ENCODE data around the gene SOWAHD. TPM values are rescaled to one million over a fixed set of nuclear protein-coding genes. Genes with fewer than 3 reads are reported as not detected.
"Not testable (repeated sequence)": the region's sequence is repeated elsewhere in the genome, so short reads cannot be mapped to it uniquely, and the experiment has no call there.

SOWAHD gene
- total and polyA plus RNA-seq, 2 donors = 1.6 to 1.8 TPM

- Histone ChIP-seq H3K4me1 (ENCODE audit: control insufficient read depth in 2 of 2, insufficient read depth in 2 of 2, low read length in 2 of 2) (peaks cover 4 to 6% of the 10 kb centered on the region in 2 donors), H3K36me3 (ENCODE audit: control insufficient read depth in 2 of 2, insufficient read depth in 2 of 2, low read length in 1 of 2) (no peaks in the 10 kb centered on the region), H3K27me3 (ENCODE audit: control insufficient read depth in 2 of 2, insufficient read depth in 1 of 2, low read length in 1 of 2) (peaks cover 0 to 21% of the 10 kb centered on the region in 2 donors), H3K4me3 (ENCODE audit: low read length in 2 of 2) (no peak overlapping the region), H3K27ac (ENCODE audit: low read depth in 1 of 2, low read length in 1 of 2) (no peak overlapping the region), H3K9me3 (ENCODE audit: control insufficient read depth in 2 of 2, insufficient read depth in 1 of 2, low read length in 1 of 2) (peaks cover 0 to 5% of the 10 kb centered on the region in 2 donors)
- WGBS = 82% methylated on average over 7 of the region's 7 CpGs
- no peak for DNase-seq (ENCODE audit: low read depth in 6 of 9, low spot score in 9 of 9)
Measured at GRCh38 chrX:119763181-119763580, 4.8 kb downstream of the SOWAHD start.

- Histone ChIP-seq H3K4me1 (ENCODE audit: control insufficient read depth in 2 of 2, insufficient read depth in 2 of 2, low read length in 2 of 2) (peaks cover 4 to 5% of the 10 kb centered on the region in 2 donors), H3K4me3 (ENCODE audit: low read length in 2 of 2) (no peak overlapping the region), H3K9me3 (ENCODE audit: control insufficient read depth in 2 of 2, insufficient read depth in 1 of 2, low read length in 1 of 2) (peaks cover 0 to 5% of the 10 kb centered on the region in 2 donors), H3K27me3 (ENCODE audit: control insufficient read depth in 2 of 2, insufficient read depth in 1 of 2, low read length in 1 of 2) (peaks cover 0 to 14% of the 10 kb centered on the region in 2 donors), H3K27ac (ENCODE audit: low read depth in 1 of 2, low read length in 1 of 2) (no peak overlapping the region), H3K36me3 (ENCODE audit: control insufficient read depth in 2 of 2, insufficient read depth in 2 of 2, low read length in 1 of 2) (no peaks in the 10 kb centered on the region)
- DNase-seq (ENCODE audit: low read depth in 6 of 9, low spot score in 9 of 9) = no peak
- WGBS = 83% methylated on average over 6 of the region's 6 CpGs
Measured at GRCh38 chrX:119763836-119764387, 5.5 kb downstream of the SOWAHD start.

- not testable (repeated sequence) for H3K4me3 ChIP-seq (ENCODE audit: low read length in 2 of 2); H3K27ac ChIP-seq (ENCODE audit: low read depth in 1 of 2, low read length in 1 of 2); H3K36me3 ChIP-seq (ENCODE audit: control insufficient read depth in 2 of 2, insufficient read depth in 2 of 2, low read length in 1 of 2); H3K4me1 ChIP-seq (ENCODE audit: control insufficient read depth in 2 of 2, insufficient read depth in 2 of 2, low read length in 2 of 2); DNase-seq (ENCODE audit: low read depth in 6 of 9, low spot score in 9 of 9); H3K27me3 ChIP-seq (ENCODE audit: control insufficient read depth in 2 of 2, insufficient read depth in 1 of 2, low read length in 1 of 2); H3K9me3 ChIP-seq (ENCODE audit: control insufficient read depth in 2 of 2, insufficient read depth in 1 of 2, low read length in 1 of 2)
- 97% methylated on average over 11 of the region's 11 CpGs for WGBS
Measured at GRCh38 chrX:119768436-119768835, 10.0 kb downstream of the SOWAHD start.

- not testable (repeated sequence) for H3K4me3 ChIP-seq (ENCODE audit: low read length in 2 of 2); H3K27me3 ChIP-seq (ENCODE audit: control insufficient read depth in 2 of 2, insufficient read depth in 1 of 2, low read length in 1 of 2); DNase-seq (ENCODE audit: low read depth in 6 of 9, low spot score in 9 of 9); H3K27ac ChIP-seq (ENCODE audit: low read depth in 1 of 2, low read length in 1 of 2); H3K9me3 ChIP-seq (ENCODE audit: control insufficient read depth in 2 of 2, insufficient read depth in 1 of 2, low read length in 1 of 2); H3K4me1 ChIP-seq (ENCODE audit: control insufficient read depth in 2 of 2, insufficient read depth in 2 of 2, low read length in 2 of 2); H3K36me3 ChIP-seq (ENCODE audit: control insufficient read depth in 2 of 2, insufficient read depth in 2 of 2, low read length in 1 of 2)
- WGBS = 100% methylated on average over 2 of the region's 3 CpGs
Measured at GRCh38 chrX:119769388-119769787, 11.0 kb downstream of the SOWAHD start.

GRCh38 chrX:119775517-119776238, 17.3 kb downstream of the SOWAHD start:
- WGBS = 93% methylated on average over 15 of the region's 15 CpGs
- H3K4me3 ChIP-seq (ENCODE audit: low read length in 2 of 2) = no peak overlapping the region
- DNase-seq (ENCODE audit: low read depth in 6 of 9, low spot score in 9 of 9) = no peak
- H3K9me3 ChIP-seq (ENCODE audit: control insufficient read depth in 2 of 2, insufficient read depth in 1 of 2, low read length in 1 of 2) = no peaks in the 10 kb centered on the region
- no peaks in the 10 kb centered on the region for H3K27me3 ChIP-seq (ENCODE audit: control insufficient read depth in 2 of 2, insufficient read depth in 1 of 2, low read length in 1 of 2)
- H3K4me1 ChIP-seq (ENCODE audit: control insufficient read depth in 2 of 2, insufficient read depth in 2 of 2, low read length in 2 of 2) = no peaks in the 10 kb centered on the region
- peak overlapping the region; percentile 2 to 5 for H3K27ac ChIP-seq (ENCODE audit: low read depth in 1 of 2, low read length in 1 of 2)
- peaks cover 3 to 4% of the 10 kb centered on the region in 2 donors for H3K36me3 ChIP-seq (ENCODE audit: control insufficient read depth in 2 of 2, insufficient read depth in 2 of 2, low read length in 1 of 2)

- 98% methylated on average over 5 of the region's 5 CpGs for WGBS
- no peak overlapping the region for H3K27ac ChIP-seq (ENCODE audit: low read depth in 1 of 2, low read length in 1 of 2)
Measured at GRCh38 chrX:119778829-119779228, 20.4 kb downstream of the SOWAHD start.

GRCh38 chrX:119783026-119783425, 24.6 kb downstream of the SOWAHD start:
- 97% methylated on average over 5 of the region's 5 CpGs for whole genome bisulfite sequencing
- peaks cover 21 to 38% of the 10 kb centered on the region in 2 donors for H3K36me3 ChIP-seq (ENCODE audit: control insufficient read depth in 2 of 2, insufficient read depth in 2 of 2, low read length in 1 of 2)
- H3K27me3 ChIP-seq (ENCODE audit: control insufficient read depth in 2 of 2, insufficient read depth in 1 of 2, low read length in 1 of 2) = no peaks in the 10 kb centered on the region
- H3K27ac ChIP-seq (ENCODE audit: low read depth in 1 of 2, low read length in 1 of 2) = no peak overlapping the region
- no peaks in the 10 kb centered on the region for H3K4me1 ChIP-seq (ENCODE audit: control insufficient read depth in 2 of 2, insufficient read depth in 2 of 2, low read length in 2 of 2)
- no peaks in the 10 kb centered on the region for H3K9me3 ChIP-seq (ENCODE audit: control insufficient read depth in 2 of 2, insufficient read depth in 1 of 2, low read length in 1 of 2)
- DNase-seq (ENCODE audit: low read depth in 6 of 9, low spot score in 9 of 9) = no peak
- H3K4me3 ChIP-seq (ENCODE audit: low read length in 2 of 2) = no peak overlapping the region

More at GRCh38 chrX:119778829-119779228, 20.4 kb downstream of the SOWAHD start:
- Histone ChIP-seq H3K4me3 (ENCODE audit: low read length in 2 of 2) (no peak overlapping the region), H3K27me3 (ENCODE audit: control insufficient read depth in 2 of 2, insufficient read depth in 1 of 2, low read length in 1 of 2) (no peaks in the 10 kb centered on the region), H3K9me3 (ENCODE audit: control insufficient read depth in 2 of 2, insufficient read depth in 1 of 2, low read length in 1 of 2) (no peaks in the 10 kb centered on the region), H3K36me3 (ENCODE audit: control insufficient read depth in 2 of 2, insufficient read depth in 2 of 2, low read length in 1 of 2) (peaks cover 17 to 18% of the 10 kb centered on the region in 2 donors), H3K4me1 (ENCODE audit: control insufficient read depth in 2 of 2, insufficient read depth in 2 of 2, low read length in 2 of 2) (no peaks in the 10 kb centered on the region)
- DNase-seq (ENCODE audit: low read depth in 6 of 9, low spot score in 9 of 9) = no peak

- Histone ChIP-seq H3K36me3 (ENCODE audit: control insufficient read depth in 2 of 2, insufficient read depth in 2 of 2, low read length in 1 of 2) (peaks cover 27 to 55% of the 10 kb centered on the region in 2 donors), H3K4me3 (ENCODE audit: low read length in 2 of 2) (no peak overlapping the region), H3K27me3 (ENCODE audit: control insufficient read depth in 2 of 2, insufficient read depth in 1 of 2, low read length in 1 of 2) (no peaks in the 10 kb centered on the region), H3K4me1 (ENCODE audit: control insufficient read depth in 2 of 2, insufficient read depth in 2 of 2, low read length in 2 of 2) (peaks cover 0 to 9% of the 10 kb centered on the region in 2 donors), H3K27ac (ENCODE audit: low read depth in 1 of 2, low read length in 1 of 2) (no peak overlapping the region), H3K9me3 (ENCODE audit: control insufficient read depth in 2 of 2, insufficient read depth in 1 of 2, low read length in 1 of 2) (no peaks in the 10 kb centered on the region)
- WGBS = 87% methylated on average over 14 of the region's 14 CpGs
- peak in 3 of 9 donors; percentile 27 to 53 (median 41) for DNase-seq (ENCODE audit: low read depth in 6 of 9, low spot score in 9 of 9)
Measured at GRCh38 chrX:119784747-119785446, 26.5 kb downstream of the SOWAHD start.

- Histone ChIP-seq H3K4me1 (ENCODE audit: control insufficient read depth in 2 of 2, insufficient read depth in 2 of 2, low read length in 2 of 2) (peaks cover 0 to 13% of the 10 kb centered on the region in 2 donors), H3K36me3 (ENCODE audit: control insufficient read depth in 2 of 2, insufficient read depth in 2 of 2, low read length in 1 of 2) (peaks cover 8 to 35% of the 10 kb centered on the region in 2 donors), H3K27me3 (ENCODE audit: control insufficient read depth in 2 of 2, insufficient read depth in 1 of 2, low read length in 1 of 2) (peaks cover 0 to 2% of the 10 kb centered on the region in 2 donors), H3K27ac (ENCODE audit: low read depth in 1 of 2, low read length in 1 of 2) (peak overlapping the region; percentile 91 to 100), H3K9me3 (ENCODE audit: control insufficient read depth in 2 of 2, insufficient read depth in 1 of 2, low read length in 1 of 2) (peaks cover 0 to 5% of the 10 kb centered on the region in 2 donors), H3K4me3 (ENCODE audit: low read length in 2 of 2) (peak overlapping the region; percentile 76 to 89)
- DNase-seq (ENCODE audit: low read depth in 6 of 9, low spot score in 9 of 9) = peak in 6 of 9 donors; percentile 25 to 68 (median 43)
- WGBS = under 1% methylated on average over 31 of the region's 31 CpGs
Measured at GRCh38 chrX:119790977-119791436, 32.6 kb downstream of the SOWAHD start.

Data from thymus (tissue), 11 donors.